HG03103 (cell line): Measurements from ENCODE around the gene SPAG16.
"Not testable (repeated sequence)": the region's sequence is repeated elsewhere in the genome, so short reads cannot be mapped to it uniquely, and the experiment has no call there.

Experiments
- ATAC-seq: cut with Tn5 transposase; IDR thresholded peaks from one replicate; pipeline ENCODE4 v1.9.1; 2021; ENCODE audit warnings: low read depth; ENCODE audit not compliant: unreplicated experiment

Gene SPAG16

GRCh38 chr2:213376644-213377043, 92.4 kb downstream of the SPAG16 start:
- no peak for ATAC-seq

DNA sequence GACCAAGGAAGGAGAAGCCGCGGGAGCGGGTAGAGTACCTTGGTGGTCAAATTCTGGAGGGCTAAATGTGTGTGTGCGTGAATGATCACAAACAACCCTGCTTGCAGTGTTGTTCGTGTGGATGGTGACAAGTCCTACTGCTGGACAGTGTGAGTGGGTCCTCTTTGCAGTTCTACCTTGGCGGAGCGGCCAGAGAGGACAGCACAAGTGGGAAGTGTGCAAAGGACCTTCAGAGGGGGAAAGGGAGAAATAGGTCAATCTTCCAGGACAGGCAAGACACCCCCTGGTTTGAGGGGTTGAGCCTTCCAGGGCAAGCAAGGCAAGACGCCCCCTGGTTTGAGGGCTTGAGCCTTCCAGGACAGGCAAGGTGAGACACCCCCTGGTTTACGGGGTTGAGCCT, 122.8 kb downstream of the SPAG16 start:
- ATAC-seq = not testable (repeated sequence)

- not testable (repeated sequence) for ATAC-seq
These were observed 124.3 kb downstream of the SPAG16 start for GRCh38 chr2:213408426-213409070.

DNA sequence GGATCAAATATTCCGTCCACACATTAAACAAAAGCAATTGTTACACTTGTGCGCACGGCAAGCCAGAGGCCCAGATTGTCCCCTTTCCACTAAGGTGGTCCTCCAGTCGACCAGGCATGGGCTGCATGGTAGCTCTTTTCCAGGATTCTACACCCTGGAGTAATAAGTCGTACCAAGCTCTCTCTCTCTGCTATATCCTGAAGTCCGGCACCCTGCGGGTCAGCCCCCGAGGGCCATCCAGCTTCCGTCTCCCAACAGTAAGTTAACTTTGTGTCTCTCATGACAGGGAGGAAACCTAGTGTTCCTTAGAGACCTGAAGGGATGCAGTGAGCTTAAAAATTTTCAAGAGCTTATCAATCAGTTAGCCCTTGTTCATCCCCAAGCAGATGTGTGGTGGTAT, 126.4 kb downstream of the SPAG16 start:
- ATAC-seq = not testable (repeated sequence)

DNA sequence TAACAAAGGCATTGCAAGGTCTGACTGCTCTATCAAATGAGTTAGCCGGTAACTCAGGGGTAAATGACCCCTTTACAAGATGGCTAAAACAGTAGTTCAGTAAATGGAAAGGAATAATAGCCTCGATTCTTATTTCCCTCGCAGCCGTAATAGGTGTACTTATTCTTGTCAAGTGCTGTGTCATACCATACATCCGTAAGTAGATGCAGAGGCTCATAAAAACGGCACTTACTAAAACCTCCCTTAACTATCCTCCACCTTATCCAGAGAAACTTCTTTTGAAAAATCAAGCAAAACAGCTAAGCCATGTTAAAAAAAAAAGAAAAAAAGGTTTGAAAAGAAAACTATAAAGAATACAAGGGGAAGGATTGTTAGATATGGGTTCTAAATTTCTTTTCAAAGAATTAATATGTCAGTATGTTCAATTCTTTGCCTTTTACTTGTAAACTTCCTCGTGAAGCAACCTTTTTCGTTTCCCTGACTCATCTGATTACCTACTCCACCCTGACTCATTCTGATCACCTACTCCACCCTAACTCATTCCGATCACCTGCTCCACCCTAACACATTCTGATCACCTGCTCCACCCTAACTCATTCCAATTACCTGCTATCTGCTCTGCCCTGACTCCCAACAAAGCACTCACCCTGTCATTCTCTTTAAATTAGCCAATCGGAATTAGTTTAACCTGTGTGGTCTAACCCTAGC, 127.5 kb downstream of the SPAG16 start:
- ATAC-seq = no peak

DNA sequence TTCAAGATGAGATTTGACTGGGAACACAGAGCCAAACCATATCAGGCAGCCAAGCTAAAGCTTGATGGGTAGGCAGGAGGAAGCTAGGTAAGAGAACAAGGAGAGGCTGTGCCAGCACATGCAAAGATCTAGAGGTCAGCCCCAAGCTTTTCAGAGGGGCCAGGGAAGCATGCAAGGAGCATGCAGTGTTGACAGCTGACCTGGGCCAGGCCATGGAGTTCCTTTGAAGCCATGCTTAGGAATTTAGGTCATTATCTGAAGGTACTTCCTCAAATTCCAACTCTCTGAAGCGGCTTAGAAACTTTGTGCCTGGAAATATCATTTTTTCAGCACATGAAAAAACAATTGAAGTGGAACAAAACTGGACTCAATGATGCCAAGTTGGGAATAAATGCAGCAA, 130.8 kb downstream of the SPAG16 start:
- no peak for ATAC-seq

- no peak for ATAC-seq
These were observed 132.6 kb downstream of the SPAG16 start for GRCh38 chr2:213416832-213417231.

DNA sequence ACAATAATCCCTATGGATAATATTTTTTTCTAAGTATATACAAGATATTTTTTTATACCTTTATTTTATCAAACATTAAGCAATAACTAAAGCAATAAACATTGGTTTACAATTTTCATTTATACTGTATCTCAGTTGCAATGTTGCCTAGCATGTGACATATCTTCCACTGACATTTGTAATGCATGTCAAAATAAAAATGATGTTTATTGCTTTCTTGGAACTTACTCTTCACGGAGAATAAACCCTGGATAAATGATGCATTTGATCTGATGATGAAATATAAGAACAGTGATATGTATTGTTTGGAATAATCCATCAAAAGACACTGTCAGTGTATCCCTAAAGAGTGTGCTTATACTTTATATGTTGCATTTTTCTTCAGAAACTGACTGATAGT, 135.7 kb downstream of the SPAG16 start:
- no peak for ATAC-seq

- ATAC-seq = no peak
These were observed 136.6 kb downstream of the SPAG16 start for GRCh38 chr2:213420828-213421385.

DNA sequence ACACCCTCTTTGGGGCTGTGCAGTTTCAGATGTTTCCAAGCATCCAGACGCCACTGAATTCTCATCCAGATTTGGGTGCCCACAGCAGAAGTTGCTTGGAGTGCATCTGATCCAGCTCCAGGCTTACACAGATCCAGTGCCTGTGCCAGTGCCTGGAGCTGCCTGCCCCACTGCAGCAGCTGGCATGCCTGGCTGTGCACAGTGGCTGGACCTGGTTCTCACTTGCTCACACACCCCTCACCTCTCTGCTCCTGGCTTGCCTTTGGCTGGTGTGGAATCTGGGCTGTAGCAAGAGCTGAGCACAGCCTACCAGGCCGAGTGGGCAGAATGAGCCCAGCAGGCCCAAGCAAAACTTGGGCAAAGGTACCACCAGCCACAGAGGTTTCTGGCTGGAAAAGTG, 137.9 kb downstream of the SPAG16 start:
- no peak for ATAC-seq

DNA sequence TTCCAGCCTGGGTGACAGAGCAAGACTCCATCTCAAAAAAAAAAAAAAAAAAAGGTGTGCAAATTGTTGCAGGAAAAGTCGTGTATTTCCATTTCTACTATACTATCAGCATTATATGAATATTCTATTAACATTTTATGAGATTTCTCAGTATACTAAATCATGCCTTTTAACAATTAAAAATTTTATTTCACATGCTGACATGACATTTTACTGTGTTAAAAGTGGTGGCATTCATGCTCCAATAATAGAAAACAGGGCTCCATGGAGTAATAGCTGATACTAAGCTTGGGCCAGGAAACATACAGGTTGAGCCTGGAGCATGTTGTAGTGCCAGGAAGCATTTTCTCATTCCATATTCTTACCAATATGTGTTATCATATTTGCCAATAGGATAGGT, 141.4 kb downstream of the SPAG16 start:
- ATAC-seq = no peak

DNA sequence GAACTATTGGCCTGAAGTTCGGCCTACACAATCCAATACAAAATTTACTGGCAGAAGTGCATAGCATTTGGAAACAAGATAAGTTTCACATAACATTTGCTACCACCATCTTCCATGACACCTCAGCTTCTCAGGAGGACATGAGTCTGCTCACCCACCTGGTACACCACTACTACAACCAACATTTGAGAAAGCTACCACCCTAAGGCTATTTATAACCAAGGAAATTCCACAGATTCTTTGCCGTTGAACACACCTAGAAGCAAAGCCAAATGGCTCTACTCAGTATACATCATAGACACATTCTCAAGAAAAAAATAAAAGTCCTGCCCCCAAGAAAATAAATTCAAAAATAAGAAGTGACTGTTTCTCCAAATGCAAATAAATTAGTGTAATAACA, 145.3 kb downstream of the SPAG16 start:
- no peak for ATAC-seq

- ATAC-seq = no peak
These were observed 159.7 kb downstream of the SPAG16 start for GRCh38 chr2:213443921-213444320.

DNA sequence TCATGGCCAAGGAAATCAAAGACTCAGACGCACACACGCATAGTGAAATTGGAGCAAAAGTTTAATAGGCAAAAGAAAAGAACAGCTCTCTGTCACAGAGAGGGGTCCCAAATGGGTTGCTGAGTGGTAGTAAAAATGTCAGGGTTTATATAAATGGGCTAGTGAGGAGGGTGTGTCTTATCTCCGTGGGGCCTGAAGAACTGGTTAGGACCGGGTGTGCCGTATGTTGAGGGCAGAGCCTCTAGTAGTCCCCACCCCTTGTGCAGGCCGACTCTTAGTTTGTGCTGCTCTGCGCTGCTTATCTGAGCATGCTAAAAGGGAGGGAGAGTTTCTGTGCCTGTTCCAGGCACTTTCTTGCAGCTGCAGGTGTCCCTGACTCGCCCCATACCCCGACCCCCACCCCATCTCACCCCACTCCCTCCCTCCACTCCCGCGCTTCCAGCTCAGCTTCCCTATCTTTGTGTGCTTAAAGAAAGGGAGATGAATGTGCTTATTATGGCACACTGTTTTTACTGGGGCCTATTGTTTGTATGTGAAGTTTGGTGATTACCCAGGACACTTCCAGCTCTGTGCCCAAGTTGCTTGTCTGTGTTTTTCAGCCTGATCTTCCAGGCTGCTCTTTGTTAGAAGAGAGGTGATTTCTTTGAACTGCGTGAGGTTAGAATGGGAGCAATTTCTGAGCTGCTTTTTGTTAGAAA, 167.4 kb downstream of the SPAG16 start:
- ATAC-seq = no peak

DNA sequence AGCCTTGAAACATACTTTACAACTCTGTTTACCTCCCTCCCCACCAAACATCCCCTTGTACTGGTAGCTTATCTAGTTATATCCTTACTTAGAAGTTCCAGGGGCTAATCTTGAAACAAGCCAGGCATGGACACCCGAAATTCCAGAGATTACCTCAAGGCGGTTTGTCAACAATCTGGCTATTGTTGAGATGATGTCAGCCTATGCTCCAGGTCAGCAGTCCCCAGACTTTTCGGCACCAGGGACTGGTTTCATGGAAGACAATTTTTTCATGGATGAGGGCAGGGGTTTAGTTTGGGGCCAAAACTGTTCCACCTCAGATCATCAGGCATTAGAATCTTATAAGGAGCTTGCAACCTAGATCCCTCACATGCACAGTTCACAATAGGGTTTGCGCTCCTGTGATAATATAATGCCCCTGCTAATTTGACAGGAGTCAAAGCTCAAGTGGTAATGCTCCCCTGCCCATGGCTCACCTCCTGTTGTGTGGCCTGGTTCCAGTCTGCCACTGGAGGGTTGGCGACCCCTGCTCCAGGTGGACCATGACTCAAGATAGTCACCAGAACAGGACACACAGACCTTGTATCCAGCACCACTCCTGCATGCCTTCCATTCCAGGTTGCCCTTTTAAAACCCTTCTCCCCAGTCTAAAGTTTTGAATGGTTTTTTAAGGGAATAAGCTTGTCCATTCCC, 171.2 kb downstream of the SPAG16 start:
- no peak for ATAC-seq

GRCh38 chr2:213475433-213475832, 191.2 kb downstream of the SPAG16 start:
- ATAC-seq = no peak

- no peak for ATAC-seq
These were observed 192.4 kb downstream of the SPAG16 start for GRCh38 chr2:213476641-213477040.

DNA sequence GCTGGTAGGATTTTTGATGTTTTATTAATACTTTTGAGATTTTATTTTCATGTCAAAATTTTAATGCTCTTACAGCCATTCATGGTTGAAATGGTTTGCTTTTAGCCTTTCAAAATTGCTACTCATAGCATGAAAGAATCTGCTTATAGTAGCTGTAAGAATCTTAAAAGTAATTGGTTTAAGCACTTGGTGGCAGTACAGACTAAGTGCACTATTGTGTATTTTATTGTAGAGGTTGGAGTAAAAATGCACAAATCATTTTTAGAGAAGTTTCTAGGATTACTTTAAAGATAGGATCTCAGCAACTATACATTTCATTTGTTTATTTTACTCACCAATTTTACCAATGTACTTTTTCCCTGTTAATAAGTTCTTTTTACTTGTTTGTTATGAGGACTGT, 205.8 kb downstream of the SPAG16 start:
- no peak for ATAC-seq

DNA sequence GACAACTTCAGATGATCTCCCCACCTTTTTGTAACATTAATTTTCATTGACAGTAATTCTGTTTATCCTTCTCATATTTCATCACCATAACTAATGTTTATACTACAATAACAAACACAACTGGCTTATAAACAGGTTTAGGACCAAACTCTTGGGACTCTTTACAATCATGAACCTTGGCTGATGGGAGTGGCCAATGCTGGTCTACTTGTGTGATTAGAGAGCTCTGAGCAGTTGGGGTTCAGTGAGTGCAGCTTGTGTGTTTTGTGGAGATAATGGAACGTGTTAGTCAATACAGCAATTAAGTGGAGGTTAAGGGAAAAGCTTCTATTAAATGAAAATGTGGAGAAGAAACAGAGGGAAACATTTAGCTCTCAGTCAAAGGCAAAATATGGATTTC, 207.1 kb downstream of the SPAG16 start:
- no peak for ATAC-seq

DNA sequence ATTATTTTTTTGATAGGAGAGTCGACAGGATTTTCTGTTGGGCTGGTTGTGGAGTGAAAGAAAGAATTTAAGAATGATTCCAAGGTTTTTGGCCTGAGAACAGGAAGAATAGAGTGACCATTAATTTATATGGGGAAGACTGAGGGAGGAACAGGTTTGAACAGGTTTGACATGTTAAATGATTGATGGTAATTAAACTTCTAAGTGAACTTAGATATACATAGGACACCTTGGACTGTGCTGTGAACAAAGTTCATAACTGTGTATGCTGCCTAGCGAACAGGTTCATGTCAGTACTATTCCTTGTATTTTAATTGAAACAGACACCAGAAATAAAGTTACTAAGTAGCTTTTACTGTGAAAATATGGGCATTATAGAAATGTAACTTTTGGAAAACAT, 212.0 kb downstream of the SPAG16 start:
- ATAC-seq = no peak

DNA sequence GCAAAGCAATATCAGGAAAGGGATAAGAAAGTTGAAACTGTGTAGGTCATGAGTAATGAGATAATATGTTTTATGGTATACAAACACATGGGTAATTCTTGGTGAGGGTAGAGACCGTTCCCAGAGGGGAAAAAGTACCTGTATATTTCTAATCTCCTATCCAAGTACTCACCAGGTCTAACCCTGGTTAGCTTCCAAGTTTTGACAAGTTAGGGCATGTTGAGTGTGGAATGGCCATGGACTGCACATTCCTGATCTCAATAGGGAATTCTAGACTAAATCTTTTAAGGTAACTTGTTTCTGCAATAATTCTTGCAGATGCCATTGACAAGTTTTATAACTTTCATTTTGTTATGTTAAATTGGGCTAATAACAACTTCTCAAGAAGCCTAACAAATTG, 216.6 kb downstream of the SPAG16 start:
- ATAC-seq = no peak
